Measurements from ENCODE around the gene RILPL1. TPM values are rescaled to one million over a fixed set of nuclear protein-coding genes. Genes with fewer than 3 reads are reported as not detected.
A peak's percentile ranks its signal among the peaks of the same experiment; 100 is the strongest.
"Not testable (repeated sequence)": the region's sequence is repeated elsewhere in the genome, so short reads cannot be mapped to it uniquely, and the experiment has no call there.

RILPL1 gene
- total RNA-seq, 1 experiment from 2014 or later, result 10.2 TPM

GRCh38 chr12:123436017-123436964 lies 97.2 kb downstream of the RILPL1 start, which contains the start of gene RILPL2:
RILPL2 (minus strand) TSS chr12:123436684; CDS start chr12:123436420, 264 bp downstream.
- no peaks in the 10 kb centered on the region for H3K9me3 ChIP-seq (ENCODE audit: low read depth, low read length, poor library complexity, severe bottlenecking)
- POLR2A ChIA-PET (ENCODE audit: low non-redundant PET), result interaction anchor here (0.6 kb wide), 1 partner anchor 10 kb away, joined by 12 read pairs; no protein-coding TSS in a partner anchor
- no peaks in the 10 kb centered on the region for H3K4me1 ChIP-seq (ENCODE audit: insufficient read depth, low read length, poor library complexity, severe bottlenecking)
- H3K27ac ChIP-seq (ENCODE audit: low read depth, low read length, poor library complexity, severe bottlenecking), result peak within 1 kb of the TSS; percentile 26
- no peaks in the 10 kb centered on the region for H3K27me3 ChIP-seq (replicated peaks; ENCODE audit: insufficient read depth, low read depth, low read length, poor library complexity)
- peak within 1 kb of the TSS; percentile 79 for H3K4me3 ChIP-seq (ENCODE audit: low read depth, low read length, poor library complexity, severe bottlenecking)
- H3K36me3 ChIP-seq (ENCODE audit: insufficient read depth, low read length, poor library complexity, severe bottlenecking), result no peaks in the 10 kb centered on the region
- peak; percentile 80 for DNase-seq (ENCODE audit: low spot score)
- CTCF ChIA-PET, result no interaction called here
- TF ChIP-seq CTCF (conservative IDR thresholded peaks at IDR 0.05; ENCODE audit: low read depth, low read length) (no peak), EZH2 (IDR thresholded peaks at IDR 0.05; ENCODE audit: borderline replicate concordance, low read depth, low read length, poor library complexity, severe bottlenecking) (no peak)
- BruUV-seq (replicated peaks), result no TSS peak
- intact Hi-C loops (cut with micrococcal nuclease; ENCODE audit: unreplicated experiment), result no loop called here

- Histone ChIP-seq H3K27ac (ENCODE audit: low read depth, low read length, poor library complexity, severe bottlenecking) (no peak overlapping the region), H3K4me3 (ENCODE audit: low read depth, low read length, poor library complexity, severe bottlenecking) (peak overlapping the region; percentile 79), H3K4me1 (ENCODE audit: insufficient read depth, low read length, poor library complexity, severe bottlenecking) (no peaks in the 10 kb centered on the region), H3K9me3 (ENCODE audit: low read depth, low read length, poor library complexity, severe bottlenecking) (no peaks in the 10 kb centered on the region), H3K36me3 (ENCODE audit: insufficient read depth, low read length, poor library complexity, severe bottlenecking) (no peaks in the 10 kb centered on the region), H3K27me3 (replicated peaks; ENCODE audit: insufficient read depth, low read depth, low read length, poor library complexity) (no peaks in the 10 kb centered on the region)
- BruUV-seq (replicated peaks), result no TSS peak
- intact Hi-C loops (cut with micrococcal nuclease; ENCODE audit: unreplicated experiment), result no loop called here
- ChIA-PET CTCF (no interaction called here), POLR2A (ENCODE audit: low non-redundant PET) (no interaction called here)
- DNase-seq (ENCODE audit: low spot score), result no peak
- TF ChIP-seq EZH2 (IDR thresholded peaks at IDR 0.05; ENCODE audit: borderline replicate concordance, low read depth, low read length, poor library complexity, severe bottlenecking) (no peak), CTCF (conservative IDR thresholded peaks at IDR 0.05; ENCODE audit: low read depth, low read length) (no peak)
Measured at GRCh38 chr12:123435636-123436016, 97.9 kb downstream of the RILPL1 start.

- TF ChIP-seq EZH2 (IDR thresholded peaks at IDR 0.05; ENCODE audit: borderline replicate concordance, low read depth, low read length, poor library complexity, severe bottlenecking) (no peak), CTCF (conservative IDR thresholded peaks at IDR 0.05; ENCODE audit: low read depth, low read length) (no peak)
- Histone ChIP-seq H3K4me3 (ENCODE audit: low read depth, low read length, poor library complexity, severe bottlenecking) (no peak overlapping the region), H3K36me3 (ENCODE audit: insufficient read depth, low read length, poor library complexity, severe bottlenecking) (no peaks in the 10 kb centered on the region), H3K27me3 (replicated peaks; ENCODE audit: insufficient read depth, low read depth, low read length, poor library complexity) (no peaks in the 10 kb centered on the region), H3K27ac (ENCODE audit: low read depth, low read length, poor library complexity, severe bottlenecking) (no peak overlapping the region), H3K9me3 (ENCODE audit: low read depth, low read length, poor library complexity, severe bottlenecking) (no peaks in the 10 kb centered on the region), H3K4me1 (ENCODE audit: insufficient read depth, low read length, poor library complexity, severe bottlenecking) (no peaks in the 10 kb centered on the region)
- no TSS peak for BruUV-seq (replicated peaks)
- POLR2A ChIA-PET (ENCODE audit: low non-redundant PET), result no interaction called here
- DNase-seq (ENCODE audit: low spot score), result no peak
- CTCF ChIA-PET, result no interaction called here
- intact Hi-C loops (cut with micrococcal nuclease; ENCODE audit: unreplicated experiment), result no loop called here
Measured at GRCh38 chr12:123433615-123434014, 99.9 kb downstream of the RILPL1 start.

- DNase-seq (ENCODE audit: low spot score); H3K27me3 ChIP-seq (replicated peaks; ENCODE audit: insufficient read depth, low read depth, low read length, poor library complexity); BruUV-seq (replicated peaks); H3K9me3 ChIP-seq (ENCODE audit: low read depth, low read length, poor library complexity, severe bottlenecking); intact Hi-C loops (cut with micrococcal nuclease; ENCODE audit: unreplicated experiment); H3K27ac ChIP-seq (ENCODE audit: low read depth, low read length, poor library complexity, severe bottlenecking); H3K36me3 ChIP-seq (ENCODE audit: insufficient read depth, low read length, poor library complexity, severe bottlenecking); POLR2A ChIA-PET (ENCODE audit: low non-redundant PET); H3K4me3 ChIP-seq (ENCODE audit: low read depth, low read length, poor library complexity, severe bottlenecking); H3K4me1 ChIP-seq (ENCODE audit: insufficient read depth, low read length, poor library complexity, severe bottlenecking): not testable (repeated sequence)
- CTCF ChIA-PET, result interaction anchor here (0.6 kb wide), 1 partner anchor 10 kb away, joined by 3 read pairs; no protein-coding TSS in a partner anchor
Measured at GRCh38 chr12:123431951-123432817, 101.3 kb downstream of the RILPL1 start.

- POLR2A ChIA-PET (ENCODE audit: low non-redundant PET); H3K36me3 ChIP-seq (ENCODE audit: insufficient read depth, low read length, poor library complexity, severe bottlenecking); intact Hi-C loops (cut with micrococcal nuclease; ENCODE audit: unreplicated experiment); CTCF ChIA-PET; H3K27me3 ChIP-seq (replicated peaks; ENCODE audit: insufficient read depth, low read depth, low read length, poor library complexity); H3K4me1 ChIP-seq (ENCODE audit: insufficient read depth, low read length, poor library complexity, severe bottlenecking); DNase-seq (ENCODE audit: low spot score); H3K27ac ChIP-seq (ENCODE audit: low read depth, low read length, poor library complexity, severe bottlenecking); H3K9me3 ChIP-seq (ENCODE audit: low read depth, low read length, poor library complexity, severe bottlenecking); H3K4me3 ChIP-seq (ENCODE audit: low read depth, low read length, poor library complexity, severe bottlenecking); BruUV-seq (replicated peaks): not testable (repeated sequence)
Measured at GRCh38 chr12:123429101-123429500, 104.4 kb downstream of the RILPL1 start.

Data from A673 (cell line).